Hematopoietic multipotent progenitor cell treated with erythropoietin and hydrocortisone succinate and interleukin-3 and kit ligand, for 17 days (in vitro differentiated cells): Measurements from ENCODE around the gene CCN5.
"Not testable (repeated sequence)": the region's sequence is repeated elsewhere in the genome, so short reads cannot be mapped to it uniquely, and the experiment has no call there.

Experiments used
- DNase-seq: peaks from one replicate; pipeline ENCODE4 v3.0.0-alpha.2; 2015; ENCODE audit warnings: low spot score

CCN5 gene

DNA sequence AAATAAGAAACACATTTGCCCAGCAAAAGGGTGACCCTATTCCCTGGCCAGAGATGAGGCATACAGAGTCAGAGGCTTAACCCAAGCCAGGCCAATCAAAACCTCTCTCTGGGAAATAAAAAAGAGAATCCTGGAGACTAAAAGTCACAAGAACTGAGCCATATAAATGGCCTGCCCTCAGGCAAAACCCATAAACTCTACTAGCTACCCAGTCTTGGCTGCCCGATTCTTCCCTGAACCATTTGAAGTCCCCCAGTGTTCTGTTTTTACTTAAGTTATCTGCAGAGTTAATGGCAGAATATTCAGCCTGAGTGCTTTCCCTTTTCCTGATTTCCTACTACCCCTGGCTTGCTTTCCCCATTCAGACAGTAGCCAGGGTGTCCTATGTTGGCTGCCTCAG is 44.4 kb downstream of the CCN5 start:
- no peak for DNase-seq

DNA sequence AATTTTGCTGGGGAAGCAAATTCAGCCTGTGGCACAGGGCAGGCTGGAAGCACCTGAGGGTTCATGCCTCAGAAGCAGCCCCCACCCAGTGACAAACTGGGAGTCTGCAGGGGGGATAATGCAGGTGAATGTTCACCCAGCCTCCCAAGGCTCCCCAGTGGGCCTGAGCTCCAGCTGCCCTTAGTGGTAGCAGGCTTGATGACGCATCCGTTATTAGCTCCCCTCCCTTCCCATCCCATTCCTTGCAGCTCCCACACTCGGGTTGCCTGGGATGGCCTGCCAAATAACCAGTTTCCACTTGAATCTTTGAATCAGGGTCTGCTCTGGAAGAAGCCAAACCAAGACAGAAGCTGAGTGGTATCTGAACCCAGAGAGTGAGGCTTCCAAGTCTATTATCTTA is 46.3 kb downstream of the CCN5 start:
- no peak for DNase-seq

DNA sequence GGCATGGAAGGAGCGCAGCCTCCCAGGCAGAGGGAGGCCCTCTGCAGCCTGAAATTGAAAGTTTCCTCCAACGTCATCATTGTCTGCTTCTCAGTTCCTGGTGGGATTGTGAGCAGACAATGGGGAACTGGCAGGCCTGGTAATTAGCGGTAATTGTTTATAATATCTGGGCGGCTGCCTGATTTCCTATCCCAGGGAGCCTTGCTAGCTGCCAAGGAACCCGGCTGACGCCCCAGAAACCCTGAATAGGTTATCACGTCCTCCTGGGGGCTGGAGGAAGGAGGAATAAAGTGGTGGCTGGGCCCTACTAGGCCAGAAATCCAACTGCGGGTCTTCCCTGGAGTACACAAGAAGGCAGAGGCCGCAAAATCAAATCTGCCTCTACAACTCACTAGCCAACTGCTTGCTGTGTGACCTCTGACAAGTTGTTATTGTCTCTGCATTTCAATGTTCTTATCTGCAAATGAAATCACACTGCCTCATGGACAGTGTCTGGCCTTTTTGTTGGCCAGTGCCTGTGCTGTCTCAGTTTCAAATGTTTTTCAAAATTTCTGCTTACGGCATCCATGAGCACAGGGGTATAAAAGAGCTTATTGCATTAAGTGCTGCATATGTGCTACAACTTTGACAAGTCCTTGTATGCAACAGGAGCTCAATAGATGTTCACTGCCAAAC is 47.4 kb downstream of the CCN5 start:
- no peak for DNase-seq

DNA sequence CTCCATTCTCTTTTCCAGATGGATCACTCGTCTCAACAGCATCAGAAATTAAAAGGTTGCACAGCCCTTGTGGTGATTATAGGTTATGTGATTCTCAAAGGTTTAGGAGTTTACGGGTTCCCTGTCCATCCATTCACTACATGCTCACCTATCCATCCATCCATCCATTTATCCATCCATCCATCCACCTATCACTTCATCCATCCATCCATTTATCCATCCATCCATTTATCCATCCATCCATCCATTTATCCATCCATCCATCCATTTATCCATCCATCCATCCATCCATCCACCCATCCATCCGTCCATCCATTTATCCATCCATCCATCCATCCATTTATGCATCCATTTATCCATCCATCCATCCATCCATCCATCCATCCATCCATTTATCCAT is 48.6 kb downstream of the CCN5 start:
- not testable (repeated sequence) for DNase-seq

DNA sequence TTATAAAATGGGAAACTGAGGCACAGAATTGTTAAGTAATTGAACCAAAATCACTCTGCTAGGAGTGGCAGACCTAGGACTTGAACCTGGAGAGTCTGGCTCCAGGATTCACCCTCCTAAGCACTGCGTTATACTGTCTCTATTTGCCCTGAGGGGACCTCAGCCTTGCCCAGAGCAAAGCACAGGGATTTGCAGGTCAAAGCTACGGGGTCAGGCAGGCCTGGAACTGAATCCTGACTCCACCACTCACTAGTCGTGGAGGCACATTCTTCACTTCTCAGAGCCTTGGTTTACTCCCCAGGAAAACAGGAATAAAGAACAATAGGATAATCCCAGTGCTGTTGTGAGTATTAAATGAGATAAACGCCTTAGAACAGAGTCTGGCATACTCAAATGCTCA is 49.9 kb downstream of the CCN5 start:
- DNase-seq = no peak

DNA sequence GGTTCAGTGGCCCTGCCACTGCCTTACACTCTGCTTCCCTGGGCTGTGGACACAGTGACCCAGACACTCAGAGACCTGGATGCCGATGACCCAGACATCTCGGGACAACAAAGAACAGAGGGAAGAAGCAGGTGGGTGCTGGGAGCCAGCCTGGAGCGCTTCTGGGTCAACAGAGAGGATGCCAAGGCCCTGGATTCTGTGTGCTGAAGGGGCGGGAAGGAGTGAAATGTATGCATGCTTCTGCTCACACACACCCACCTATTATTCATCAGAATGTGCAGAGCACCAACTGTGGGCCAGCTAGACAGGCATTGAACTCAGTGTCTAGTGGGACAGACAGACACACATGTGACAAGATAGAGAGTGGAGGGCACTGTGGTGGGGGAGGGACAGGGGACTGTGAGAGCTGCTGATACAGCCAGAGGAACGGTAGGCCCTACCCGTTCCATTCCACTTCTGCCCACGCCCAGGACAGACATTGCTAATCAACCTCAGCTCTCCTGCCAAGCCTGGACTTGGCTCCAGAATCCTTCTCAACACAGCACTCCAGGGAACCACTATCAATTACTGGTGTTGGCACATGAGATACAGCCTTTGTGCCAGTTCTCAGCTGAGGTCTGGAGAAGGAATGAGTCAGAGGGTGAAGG is 50.7 kb downstream of the CCN5 start:
- no peak for DNase-seq

DNA sequence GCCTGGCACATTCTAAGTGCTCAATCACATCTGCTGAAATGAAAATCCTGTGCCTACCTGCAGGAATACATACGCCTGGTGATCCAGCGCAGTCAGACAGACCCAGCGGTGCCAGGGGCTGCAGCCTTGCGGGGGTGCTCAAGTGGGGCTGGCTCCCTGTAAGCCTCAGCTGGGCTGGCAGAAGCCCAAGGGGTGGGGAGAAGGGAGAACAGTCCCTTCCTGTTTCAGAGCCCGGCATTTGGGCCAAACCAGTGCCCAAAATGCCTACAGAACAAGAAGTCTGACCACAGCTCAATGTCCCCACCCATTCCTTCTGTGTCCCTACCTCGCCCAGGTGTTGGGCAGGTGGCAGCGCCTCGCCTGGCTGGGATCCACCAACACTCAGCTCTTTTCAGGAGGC is 53.1 kb downstream of the CCN5 start:
- DNase-seq = no peak

DNA sequence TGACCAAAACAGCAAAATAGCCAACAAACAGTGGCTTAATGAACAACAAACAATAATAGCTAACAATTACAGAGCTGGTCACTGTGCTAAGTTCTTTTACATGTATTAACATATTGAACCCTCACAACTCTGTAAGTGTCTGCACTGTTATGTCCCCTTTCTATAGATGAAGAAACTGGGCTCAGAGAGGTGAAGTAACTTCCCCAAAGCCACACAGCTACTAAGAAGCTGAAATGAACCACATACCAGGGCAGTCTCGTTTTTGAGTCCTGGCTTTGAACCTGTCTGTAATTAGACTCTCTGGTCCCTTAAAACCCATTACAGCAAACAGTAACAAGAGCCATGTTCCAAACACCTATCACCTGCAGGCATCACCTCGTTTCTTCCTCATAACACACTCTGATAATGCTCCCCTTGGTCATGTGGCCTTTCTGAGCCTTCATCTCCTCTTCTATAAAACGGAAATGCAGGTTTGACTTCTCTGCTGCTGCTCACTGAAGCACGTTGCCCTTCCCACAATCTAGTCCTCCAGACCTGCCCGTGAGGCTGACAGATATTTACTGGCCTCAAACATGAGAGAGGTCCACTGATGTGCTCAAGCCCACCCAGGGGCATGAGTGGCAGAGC is 53.8 kb downstream of the CCN5 start:
- no peak for DNase-seq

DNA sequence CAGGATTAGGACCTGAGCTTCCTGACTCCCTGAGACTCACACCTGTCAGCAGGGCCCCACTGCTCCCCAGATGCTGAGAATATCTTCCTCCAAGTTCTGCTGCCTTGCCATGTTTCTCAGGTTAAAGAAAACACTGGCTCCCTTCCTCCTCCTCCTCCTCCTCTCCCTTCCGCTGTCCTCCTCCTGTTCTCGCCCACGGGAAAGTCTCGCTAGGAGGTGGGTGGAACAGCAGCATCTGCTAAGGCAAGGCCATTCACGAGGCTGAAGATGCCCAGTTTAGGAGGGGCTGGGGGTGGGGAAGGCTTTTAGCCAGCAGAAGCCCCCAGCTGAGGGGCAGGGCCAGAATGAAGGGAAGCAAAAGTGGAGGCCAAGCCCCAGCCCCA is 54.3 kb downstream of the CCN5 start:
- no peak for DNase-seq

DNA sequence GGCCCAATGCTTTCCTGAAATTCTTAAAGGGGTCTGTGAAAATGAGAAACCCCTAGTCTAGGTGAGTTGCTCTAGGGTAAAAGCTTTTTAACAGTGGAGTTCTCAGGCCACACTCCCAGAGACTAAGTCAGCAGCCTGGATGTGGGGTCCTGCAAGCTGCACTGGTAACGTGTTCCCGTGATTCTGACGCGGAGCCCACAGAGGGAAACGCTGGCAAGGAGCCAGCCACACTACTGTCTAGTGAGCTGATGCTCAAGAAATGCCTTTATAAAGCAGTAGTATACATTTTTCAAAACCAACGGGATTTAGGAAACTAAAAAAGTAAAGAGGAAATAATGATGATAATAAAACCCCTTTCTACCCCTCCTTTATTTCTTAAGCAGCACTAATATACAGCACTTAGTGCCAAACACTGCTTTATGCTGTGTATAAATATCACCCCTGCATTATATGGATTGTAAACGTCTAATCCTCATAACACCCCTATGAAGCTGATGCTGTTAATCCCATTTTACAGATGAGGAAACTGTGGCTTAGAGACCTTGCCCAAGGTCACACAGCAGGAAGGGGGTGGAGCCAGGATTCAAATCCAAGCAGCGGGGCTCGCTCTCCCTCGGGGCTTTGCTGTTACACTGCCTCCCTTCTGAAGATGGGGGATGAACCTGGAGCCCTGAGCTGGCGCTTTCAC is 55.5 kb downstream of the CCN5 start:
- DNase-seq = no peak

DNA sequence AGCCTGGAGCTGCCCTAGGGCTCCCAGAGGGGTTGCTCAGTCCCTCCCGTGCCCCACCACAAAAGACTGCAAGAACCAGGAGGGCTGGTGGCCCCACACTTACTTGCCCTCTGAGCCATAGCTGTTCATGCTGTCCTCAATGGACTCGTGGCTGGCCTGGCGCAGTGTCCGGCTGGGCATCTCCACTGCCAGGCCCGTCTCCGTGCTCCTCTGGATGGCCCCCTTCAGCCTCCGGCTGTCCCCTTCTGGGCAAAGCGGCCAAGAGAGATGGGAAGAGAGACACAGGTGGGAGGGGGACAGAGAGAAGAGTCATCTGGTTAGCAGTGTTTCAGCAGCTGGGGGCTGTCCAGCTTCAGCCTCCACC is 56.0 kb downstream of the CCN5 start:
- DNase-seq = no peak

DNA sequence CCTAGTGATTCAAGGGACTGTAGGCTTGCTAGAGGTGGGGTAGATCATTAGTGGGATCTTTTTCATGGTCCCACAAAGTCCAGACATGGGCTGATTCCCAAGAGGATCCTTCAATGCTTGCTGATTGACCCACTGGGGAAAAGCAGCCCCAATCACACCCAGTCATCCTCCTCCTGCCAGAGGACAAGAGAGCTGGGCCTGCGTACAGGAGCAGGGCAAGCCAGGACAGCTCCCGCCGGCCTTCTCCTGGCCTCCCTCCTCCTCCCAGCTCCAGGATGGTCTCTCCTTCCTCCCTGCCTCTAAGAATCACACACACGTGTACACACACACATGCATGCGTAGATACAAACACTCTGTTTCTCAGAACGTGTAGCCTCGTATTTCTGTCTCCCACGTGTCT is 57.5 kb downstream of the CCN5 start:
- no peak for DNase-seq

DNA sequence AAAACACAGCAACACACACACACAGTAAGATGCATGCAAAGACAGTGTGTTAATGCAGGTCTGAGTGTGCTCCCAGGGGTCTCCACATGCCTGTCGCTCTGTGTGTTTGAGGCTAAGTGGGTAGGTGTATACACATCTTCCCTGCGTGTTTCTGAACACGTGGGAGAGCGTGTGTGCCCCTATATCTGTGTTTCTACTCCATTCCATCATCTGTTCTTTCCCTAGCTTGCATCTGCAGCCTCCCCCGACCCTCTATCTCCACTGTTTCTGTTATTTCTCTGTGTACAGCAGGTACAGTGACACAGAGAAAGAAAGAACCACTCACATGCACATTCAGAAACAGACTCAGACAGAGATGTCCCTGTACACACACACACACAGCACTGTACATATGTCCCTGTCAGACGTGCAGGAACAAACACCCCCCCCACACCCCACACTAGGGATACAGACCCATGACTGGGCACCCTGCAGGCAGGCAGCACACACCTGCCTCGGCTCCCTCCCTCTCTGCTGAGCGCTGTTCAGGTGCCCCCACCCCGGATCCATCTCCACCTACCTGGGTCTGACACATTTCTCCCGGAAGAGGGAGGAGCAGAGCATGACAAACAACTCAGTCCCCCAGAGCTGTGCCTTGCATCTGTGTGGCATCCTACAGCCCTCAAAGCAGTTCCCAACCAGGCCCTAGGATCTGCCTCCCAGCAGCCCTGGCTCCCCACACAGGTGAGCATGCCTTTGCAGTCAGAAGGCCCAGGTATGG is 58.1 kb downstream of the CCN5 start:
- DNase-seq = no peak

DNA sequence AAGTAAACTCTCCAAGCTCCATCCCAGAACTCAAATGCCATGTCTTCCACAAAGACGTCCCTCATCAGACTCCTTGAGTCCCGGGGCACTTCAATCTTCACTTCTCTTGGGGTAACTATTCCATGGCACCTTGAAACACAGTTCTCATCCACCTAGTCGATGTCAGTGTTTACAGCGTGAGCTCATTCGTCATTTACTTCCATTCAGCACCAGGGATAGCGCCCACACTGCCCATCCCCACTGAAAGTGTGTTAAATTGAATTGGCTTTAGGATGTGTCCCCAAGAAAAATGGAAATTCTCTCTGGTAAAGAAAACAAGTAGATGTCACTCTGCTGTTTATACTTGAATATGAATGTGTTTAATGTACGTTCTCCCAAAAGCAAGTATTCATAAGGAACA is 61.8 kb downstream of the CCN5 start:
- no peak for DNase-seq
